Heart right ventricle (tissue), 16 donors: ENCODE results near the gene ARL15. TPM values are rescaled to one million over a fixed set of nuclear protein-coding genes. Genes with fewer than 3 reads are reported as not detected.

ENCODE experiments used
- ATAC-seq, 8 donors: fragments of 200-7000 bp; cut with Tn5 transposase; one replicate each; pipeline ENCODE4 v1.9.1; 2020; ENCODE audit warnings: mild to moderate bottlenecking in 8 of 8, moderate library complexity in 8 of 8, moderate number of reproducible peaks in 1 of 8
- DNase-seq, 2 donors: peaks; one replicate each; pipeline ENCODE4 v3.0.0-alpha.2; 2020
- H3K27ac ChIP-seq, 10 donors: fragments of 200-600 bp; sonication (generic) in 2 of 10; one replicate each; pipeline versions ENCODE4 v1.5.0 to v1.8.0; 2020 to 2022; ENCODE audit warnings: mild to moderate bottlenecking in 3 of 10
- H3K27me3 ChIP-seq, 7 donors: fragments of 200-600 bp; one replicate each; pipeline ENCODE4 v1.8.0; 2021 to 2022; ENCODE audit warnings: mild to moderate bottlenecking in 2 of 7
- H3K36me3 ChIP-seq, 9 donors: fragments of 200-600 bp; sonication (generic) in 1 of 9; one replicate each; pipeline versions ENCODE4 v1.5.0 to v1.8.0; 2020 to 2022; ENCODE audit warnings: mild to moderate bottlenecking in 2 of 9
- H3K4me1 ChIP-seq, 9 donors: fragments of 200-600 bp; sonication (generic) in 1 of 9; one replicate each; pipeline versions ENCODE4 v1.5.0 to v1.8.0; 2020 to 2022; ENCODE audit warnings: mild to moderate bottlenecking in 4 of 9
- H3K4me3 ChIP-seq, 10 donors: fragments of 200-600 bp; sonication (generic) in 2 of 10; one replicate each; pipeline versions ENCODE4 v1.5.0 to v1.8.0; 2020 to 2022; ENCODE audit warnings: mild to moderate bottlenecking in 7 of 10, moderate library complexity in 2 of 10
- H3K9me3 ChIP-seq, 11 donors: fragments of 200-600 bp in 10 of 11; sonication (generic) in 2 of 11; one replicate each; pipeline versions ENCODE4 v1.5.0 to v1.8.0; 2013 to 2022; ENCODE audit warnings: mild to moderate bottlenecking in 2 of 11, control low read depth in 1 of 11, moderate library complexity in 1 of 11
- WGBS, 2 donors: extraction: QIAGEN DNeasy Blood & Tissue Kit; methylation state at CpG; one replicate each; pipeline ENCODE4 v1.1.7; 2013; ENCODE audit warnings: inconsistent platforms in 1 of 2; 5-methylcytosine and 5-hydroxymethylcytosine counted together
- intact Hi-C, 10 donors: fragments of 100-400 bp; cut with DNase I; formaldehyde crosslinking; loops; one replicate each; pipeline versions ENCODE4 v1.11.1 to v1.14.2; 2022
- polyA plus RNA-seq, 2 donors: library from polyadenylated mRNA; stranded (reverse); fragments of 200-250 nt; gene quantifications; one replicate each; pipeline ENCODE4 v1.2.3, GENCODE V29; 2013
- total RNA-seq, 10 donors: library from RNA; stranded (reverse); fragmentation: NEBNext Ultra II Directional in 3 of 10; extraction: Animal tissue kit (Norgen Biotek cat#: 25700) in 3 of 10; gene quantifications; one replicate each; pipeline versions ENCODE4 v1.2.1 to v1.2.4, GENCODE V29; 2021 to 2023
- TF ChIP-seq, protein P1 (sequence below), 9 donors: fragments of 200-600 bp; sonication (generic) in 2 of 9; IDR thresholded peaks; one replicate each; pipeline versions ENCODE4 v1.5.0 to v1.8.0; 2021 to 2022; ENCODE audit warnings: antibody characterized with exemption in 9 of 9, mild to moderate bottlenecking in 5 of 9, moderate library complexity in 1 of 9
- donor health status: Arrhythmogenic right ventricular cardiomyopathy.
- donor health status: ischemic (EF 13 %, LVEDD 7.1; RV severe dilation, severe dysfunction).
- donor health status: healthy with polysubstance abuse.
- donor health status: DM: no; HTN: yes; CAD: no.
- donor health status: DM: no; HTN: no; CAD: no.
- donor health status: ischemic (EF 25% LVEDD 6.9; RV normal size, moderate dysfunction).
- donor health status: ischemic (EF 25% LVEDD 5.7; RV mildly dilated, moderate dysfunction).
- donor health status: healthy.
- donor health status: DM: yes; HTN: yes; CAD: no.
- donor health status: Ischemic cardiomyopathy.
- donor health status: ischemic (EF 35%, LVEDD 5.7; RV mildly dilated, moderate dysfunction).
- donor health status: nonischemic (EF 11% LVEDD 7.7; RV severe dilation, severe dysfunction).
- donor health status: DM: yes; HTN: yes; CAD: no.
- donor health status: PGD.
- donor health status: ischemic (EF 29% LVEDD 5.4; RV normal size, mild dysfunction).
- donor health status: nonischemic (EF 23%, LVEDD 6.1; RV moderate dilation, normal function).

Gene ARL15
- total and polyA plus RNA-seq, 12 donors = 7.8 to 31.8 (median 26.9) TPM

DNA sequence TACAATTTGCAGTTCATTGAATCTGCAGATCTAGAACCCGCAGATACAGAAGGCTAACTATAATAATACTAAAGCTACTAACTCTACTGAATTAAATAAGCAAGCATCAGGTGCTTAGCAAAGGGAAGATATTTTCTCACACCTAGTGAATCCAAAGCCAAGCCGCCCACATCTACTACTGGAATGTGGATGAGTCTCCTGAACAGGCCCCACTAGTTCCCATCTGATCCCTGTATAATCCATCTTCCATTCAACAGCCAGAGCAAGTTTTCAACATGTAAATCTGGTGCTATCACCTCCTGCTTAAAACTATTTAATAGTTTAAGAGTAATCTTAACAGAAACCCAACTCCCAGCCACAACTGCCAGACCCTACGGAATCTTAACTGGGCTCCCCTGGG, 18.9 kb downstream of the ARL15 start:
- Histone ChIP-seq H3K36me3 (no peaks in the 10 kb centered on the region), H3K4me1 (peaks cover 3 to 59% (median 24%) of the 10 kb centered on the region in 9 donors), H3K27ac (no peak overlapping the region), H3K4me3 (no peak overlapping the region), H3K9me3 (peaks cover 0 to 14% (median 0%) of the 10 kb centered on the region in 11 donors), H3K27me3 (no peaks in the 10 kb centered on the region)
- TF ChIP-seq, protein P1, sequence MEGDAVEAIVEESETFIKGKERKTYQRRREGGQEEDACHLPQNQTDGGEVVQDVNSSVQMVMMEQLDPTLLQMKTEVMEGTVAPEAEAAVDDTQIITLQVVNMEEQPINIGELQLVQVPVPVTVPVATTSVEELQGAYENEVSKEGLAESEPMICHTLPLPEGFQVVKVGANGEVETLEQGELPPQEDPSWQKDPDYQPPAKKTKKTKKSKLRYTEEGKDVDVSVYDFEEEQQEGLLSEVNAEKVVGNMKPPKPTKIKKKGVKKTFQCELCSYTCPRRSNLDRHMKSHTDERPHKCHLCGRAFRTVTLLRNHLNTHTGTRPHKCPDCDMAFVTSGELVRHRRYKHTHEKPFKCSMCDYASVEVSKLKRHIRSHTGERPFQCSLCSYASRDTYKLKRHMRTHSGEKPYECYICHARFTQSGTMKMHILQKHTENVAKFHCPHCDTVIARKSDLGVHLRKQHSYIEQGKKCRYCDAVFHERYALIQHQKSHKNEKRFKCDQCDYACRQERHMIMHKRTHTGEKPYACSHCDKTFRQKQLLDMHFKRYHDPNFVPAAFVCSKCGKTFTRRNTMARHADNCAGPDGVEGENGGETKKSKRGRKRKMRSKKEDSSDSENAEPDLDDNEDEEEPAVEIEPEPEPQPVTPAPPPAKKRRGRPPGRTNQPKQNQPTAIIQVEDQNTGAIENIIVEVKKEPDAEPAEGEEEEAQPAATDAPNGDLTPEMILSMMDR (IDR thresholded peaks at IDR 0.05) = no peak
- intact Hi-C loops = loop anchor here in 1 of 10 donors (2.0 kb wide), 1 partner anchor 39 kb away; no protein-coding TSS in a partner anchor
- DNase-seq (no peak), ATAC-seq (no peak)
- WGBS, 2 donors = 88 to 92% methylated on average over 3 of the region's 3 CpGs

DNA sequence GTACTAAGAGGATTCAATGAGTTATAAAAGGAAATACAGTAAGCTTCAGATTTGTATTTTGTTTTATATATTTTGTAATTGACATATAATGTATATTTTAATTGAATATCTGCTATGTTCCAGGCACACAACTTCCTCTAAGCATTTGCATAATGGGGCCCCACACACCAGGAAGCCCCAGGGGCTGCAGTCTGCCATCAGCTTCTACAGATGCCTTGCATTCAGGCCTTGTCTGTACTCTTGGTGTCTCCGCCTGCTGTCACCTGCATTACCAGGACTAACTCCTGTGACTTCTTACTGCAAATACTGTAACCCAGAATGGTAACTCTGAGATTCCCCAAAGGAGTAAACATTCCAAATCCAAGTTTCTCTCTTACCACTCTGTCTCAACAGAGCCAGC, 20.6 kb downstream of the ARL15 start:
- H3K4me1 ChIP-seq = peaks cover 0 to 57% (median 12%) of the 10 kb centered on the region in 9 donors
- peaks cover 0 to 14% (median 0%) of the 10 kb centered on the region in 11 donors for H3K9me3 ChIP-seq
- no peak overlapping the region for H3K4me3 ChIP-seq
- intact Hi-C loops = loop anchor here in 1 of 10 donors (2.0 kb wide), 1 partner anchor 37 kb away; no protein-coding TSS in a partner anchor
- ATAC-seq (no peak), DNase-seq (no peak)
- no peaks in the 10 kb centered on the region for H3K27me3 ChIP-seq
- TF ChIP-seq, protein P1 (IDR thresholded peaks at IDR 0.05) = no peak
- no peak overlapping the region for H3K27ac ChIP-seq
- WGBS, 2 donors = 95 to 100% methylated on average over 1 of the region's 1 CpG
- H3K36me3 ChIP-seq = no peaks in the 10 kb centered on the region

DNA sequence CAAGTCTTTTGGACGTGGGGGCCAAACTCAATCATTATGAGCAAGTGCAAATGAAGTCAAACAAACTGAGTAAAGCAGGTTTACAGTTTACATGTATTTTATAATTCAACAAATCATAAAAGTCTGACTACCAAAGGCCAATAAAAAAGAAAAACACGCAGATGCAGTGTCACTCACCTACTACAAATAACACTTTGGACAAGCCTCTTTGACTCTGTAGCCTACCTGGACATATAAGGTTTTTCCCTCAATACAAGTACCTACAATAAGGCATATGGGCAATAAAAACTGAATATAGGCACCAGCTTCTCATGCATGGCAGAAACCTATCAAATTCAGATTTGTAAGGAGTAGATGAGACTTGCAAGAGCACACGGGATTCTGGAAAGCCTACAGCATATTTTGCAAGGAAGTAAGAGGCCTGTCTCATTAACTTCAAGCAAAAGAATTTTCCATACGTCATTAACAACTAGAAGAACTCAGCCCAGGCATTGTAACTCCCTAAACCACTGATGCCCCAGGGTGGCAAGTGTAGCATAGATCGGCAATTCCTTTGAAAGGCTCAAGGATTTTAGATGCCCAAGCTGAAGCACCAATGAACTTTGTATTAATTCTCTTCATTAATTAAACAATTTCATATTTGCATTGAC, 21.7 kb downstream of the ARL15 start:
- Histone ChIP-seq H3K9me3 (peaks cover 0 to 14% (median 0%) of the 10 kb centered on the region in 11 donors), H3K36me3 (no peaks in the 10 kb centered on the region), H3K4me3 (no peak overlapping the region), H3K27me3 (no peaks in the 10 kb centered on the region), H3K4me1 (peaks cover 0 to 47% (median 7%) of the 10 kb centered on the region in 9 donors), H3K27ac (no peak overlapping the region)
- DNase-seq (no peak), ATAC-seq (no peak)
- TF ChIP-seq, protein P1 (IDR thresholded peaks at IDR 0.05) = no peak
- WGBS, 2 donors = 94 to 95% methylated on average over 5 of the region's 5 CpGs
- intact Hi-C loops = no loop called here

DNA sequence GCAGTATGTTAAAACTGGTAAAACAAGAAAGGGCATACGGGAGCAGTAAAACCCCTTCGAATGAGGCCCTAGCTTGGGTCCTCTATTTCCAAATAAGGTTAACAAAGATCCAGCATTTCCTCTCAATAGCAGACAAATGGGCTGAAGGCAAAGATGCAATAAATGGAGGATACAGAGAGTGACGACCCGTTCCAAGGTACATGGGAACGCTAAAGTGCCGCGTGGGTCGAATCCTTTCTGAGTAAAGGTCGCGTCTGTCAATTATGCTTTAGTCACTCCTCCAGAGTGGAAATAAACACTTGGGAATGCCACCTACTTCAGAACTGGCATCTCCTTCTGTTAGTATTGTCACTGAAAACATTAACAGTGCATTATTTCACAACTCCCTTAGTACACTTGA, 24.7 kb downstream of the ARL15 start:
- no peaks in the 10 kb centered on the region for H3K27me3 ChIP-seq
- peaks cover 0 to 34% (median 7%) of the 10 kb centered on the region in 9 donors for H3K4me1 ChIP-seq
- H3K4me3 ChIP-seq = peak overlapping the region in 3 of 10 donors; percentile 1 to 7 (median 4)
- DNase-seq (no peak), ATAC-seq (peak in 2 of 8 donors; percentile 66 to 83)
- H3K36me3 ChIP-seq = no peaks in the 10 kb centered on the region
- WGBS, 2 donors = 59 to 65% methylated on average over 10 of the region's 10 CpGs
- peak overlapping the region in 1 of 10 donors; percentile 19 for H3K27ac ChIP-seq
- TF ChIP-seq, protein P1 (IDR thresholded peaks at IDR 0.05) = no peak
- peaks cover 0 to 14% (median 0%) of the 10 kb centered on the region in 11 donors for H3K9me3 ChIP-seq
- intact Hi-C loops = no loop called here
